KOPT-K1 (cell line): ENCODE measurements around the gene RTP5.

Experiments
- H3K27ac ChIP-seq: fragments of 200-600 bp; sonication (generic); 2 replicates; pipeline ENCODE4 v1.5.1; 2016; ENCODE audit warnings: antibody characterized with exemption, mild to moderate bottlenecking, low read depth, low read length; ENCODE audit not compliant: poor library complexity, severe bottlenecking
- H3K36me3 ChIP-seq: fragments of 200-600 bp; sonication (generic); 2 replicates; pipeline ENCODE4 v1.5.1; 2017; ENCODE audit warnings: antibody characterized with exemption, mild to moderate bottlenecking, low read length, moderate library complexity; ENCODE audit not compliant: insufficient read depth
- H3K9me3 ChIP-seq: fragments of 200-600 bp; sonication (generic); 2 replicates; pipeline ENCODE4 v1.5.1; 2017; ENCODE audit warnings: antibody characterized with exemption, low read length, mild to moderate bottlenecking; ENCODE audit not compliant: insufficient read depth, poor library complexity, severe bottlenecking

The RTP5 gene

DNA sequence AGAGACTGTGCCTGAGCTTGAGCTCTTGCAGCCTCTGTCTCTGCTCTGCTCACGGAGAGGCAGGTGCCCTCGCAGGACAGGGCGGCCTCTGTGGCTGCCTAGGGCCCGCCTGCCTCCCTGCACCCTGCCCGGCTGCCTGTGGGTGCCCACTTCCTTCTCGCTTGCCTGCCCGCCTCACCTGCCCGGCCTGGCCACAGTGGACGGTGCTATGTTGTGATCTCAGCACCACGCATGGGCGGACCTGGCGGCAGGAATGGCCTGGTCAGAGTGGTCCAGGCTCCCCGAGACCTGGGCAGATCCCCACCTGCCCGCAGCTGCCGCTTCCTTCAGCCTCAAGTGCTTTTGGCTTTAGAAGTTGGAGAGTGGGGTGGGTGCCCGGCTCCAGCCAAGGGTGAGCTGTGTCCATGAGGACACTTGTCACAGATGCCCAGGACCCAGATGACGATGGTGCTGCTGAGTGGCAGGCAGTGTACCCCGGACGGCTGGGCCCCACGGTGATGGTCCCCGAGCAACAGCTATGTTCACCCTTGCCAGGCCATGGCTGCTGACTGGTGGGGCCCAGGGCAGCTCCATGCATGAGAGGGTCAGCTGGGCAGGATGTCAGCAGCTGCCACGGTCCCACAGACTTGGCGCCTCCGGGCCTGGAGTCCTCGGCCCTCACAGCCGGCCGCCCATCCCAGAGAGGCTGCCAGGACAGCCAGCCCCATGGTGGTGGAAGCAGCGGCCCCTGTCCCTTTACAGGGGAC, 25.3 kb downstream of the RTP5 start:
- Histone ChIP-seq H3K27ac (no peak overlapping the region), H3K36me3 (peaks cover 29% of the 10 kb centered on the region), H3K9me3 (no peaks in the 10 kb centered on the region)

DNA sequence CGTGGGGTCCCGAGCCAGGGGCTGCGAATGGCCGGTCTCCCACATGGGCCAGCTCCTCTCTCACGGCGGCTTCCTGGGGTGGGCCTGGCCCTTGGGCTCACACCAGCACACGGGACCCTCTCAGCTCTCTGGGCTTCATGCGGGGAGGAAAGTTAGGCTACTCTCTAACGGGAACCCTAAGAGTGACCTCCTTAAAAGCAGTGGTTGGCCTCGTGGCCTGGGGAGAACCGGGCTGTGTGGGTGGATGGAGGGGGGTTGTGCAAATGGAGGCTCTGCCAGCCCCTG, 25.8 kb downstream of the RTP5 start:
- Histone ChIP-seq H3K36me3 (peaks cover 26% of the 10 kb centered on the region), H3K9me3 (no peaks in the 10 kb centered on the region), H3K27ac (no peak overlapping the region)

DNA sequence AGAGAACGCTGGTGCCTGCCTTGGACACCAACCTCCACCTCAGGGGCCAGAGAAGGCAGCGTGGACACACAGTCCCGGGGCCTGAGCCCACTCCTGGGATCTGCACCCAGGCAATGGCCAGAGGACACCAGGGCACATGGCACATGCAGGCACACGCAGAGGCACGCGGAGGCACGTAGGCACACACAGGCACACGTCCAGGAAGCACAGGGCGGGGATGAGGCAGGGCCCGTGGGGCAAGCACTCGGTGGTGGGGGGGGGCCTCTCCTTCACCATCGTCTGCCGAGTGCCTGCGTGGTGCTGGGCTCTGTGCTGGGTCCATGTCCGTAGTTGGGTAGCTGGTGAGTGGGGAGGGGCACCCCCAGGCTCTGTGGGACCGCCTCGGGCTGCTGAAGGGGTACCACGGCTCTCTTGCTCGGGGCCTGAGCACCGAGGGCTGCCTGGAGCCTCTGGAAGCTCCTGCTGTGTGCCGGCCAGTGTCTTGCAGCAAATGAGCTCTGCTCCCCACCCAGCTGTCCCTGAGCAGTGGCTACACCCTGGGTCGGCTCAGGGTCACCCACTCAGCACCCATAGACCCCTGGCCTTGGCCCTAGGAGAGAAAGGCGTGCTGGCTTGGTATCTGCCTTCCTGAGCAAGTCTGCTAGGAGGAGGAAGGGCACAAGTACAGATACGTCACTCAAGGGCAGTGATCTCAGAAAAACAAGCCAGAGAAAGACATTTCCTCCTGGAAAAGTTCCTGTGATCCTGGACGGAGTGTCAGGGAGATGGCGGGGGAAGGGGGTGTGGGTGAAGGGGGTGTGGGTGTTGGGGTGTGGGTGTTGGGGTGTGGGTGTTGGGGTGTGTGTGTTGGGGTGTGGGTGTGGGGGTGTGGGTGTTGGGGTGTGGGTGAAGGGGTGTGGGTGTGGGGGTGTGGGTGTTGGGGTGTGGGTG, 26.4 kb downstream of the RTP5 start:
- no peak overlapping the region for H3K27ac ChIP-seq
- H3K9me3 ChIP-seq, result no peaks in the 10 kb centered on the region
- peaks cover 24% of the 10 kb centered on the region for H3K36me3 ChIP-seq

DNA sequence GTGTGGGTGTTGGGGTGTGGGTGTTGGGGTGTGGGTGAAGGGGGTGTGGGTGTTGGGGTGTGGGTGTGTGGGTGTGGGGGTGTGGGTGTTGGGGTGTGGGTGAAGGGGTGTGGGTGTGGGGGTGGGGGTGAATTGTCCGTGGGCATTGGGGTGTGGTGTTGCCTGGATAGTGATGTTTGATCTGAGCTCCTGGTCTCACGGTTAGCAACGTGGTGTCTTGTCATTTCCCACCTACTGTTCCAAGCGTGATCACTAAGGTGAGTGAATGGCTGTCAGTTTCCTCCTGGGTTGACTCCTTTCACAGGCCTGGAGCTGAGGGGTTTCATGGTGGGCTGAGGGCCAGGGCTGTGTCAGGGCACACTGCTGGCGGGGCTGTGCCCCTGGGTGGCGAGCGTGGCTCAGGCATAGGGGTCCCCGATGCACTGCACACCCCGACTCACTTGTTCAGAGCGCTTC, 27.2 kb downstream of the RTP5 start:
- Histone ChIP-seq H3K27ac (no peak overlapping the region), H3K36me3 (peaks cover 17% of the 10 kb centered on the region), H3K9me3 (no peaks in the 10 kb centered on the region)

DNA sequence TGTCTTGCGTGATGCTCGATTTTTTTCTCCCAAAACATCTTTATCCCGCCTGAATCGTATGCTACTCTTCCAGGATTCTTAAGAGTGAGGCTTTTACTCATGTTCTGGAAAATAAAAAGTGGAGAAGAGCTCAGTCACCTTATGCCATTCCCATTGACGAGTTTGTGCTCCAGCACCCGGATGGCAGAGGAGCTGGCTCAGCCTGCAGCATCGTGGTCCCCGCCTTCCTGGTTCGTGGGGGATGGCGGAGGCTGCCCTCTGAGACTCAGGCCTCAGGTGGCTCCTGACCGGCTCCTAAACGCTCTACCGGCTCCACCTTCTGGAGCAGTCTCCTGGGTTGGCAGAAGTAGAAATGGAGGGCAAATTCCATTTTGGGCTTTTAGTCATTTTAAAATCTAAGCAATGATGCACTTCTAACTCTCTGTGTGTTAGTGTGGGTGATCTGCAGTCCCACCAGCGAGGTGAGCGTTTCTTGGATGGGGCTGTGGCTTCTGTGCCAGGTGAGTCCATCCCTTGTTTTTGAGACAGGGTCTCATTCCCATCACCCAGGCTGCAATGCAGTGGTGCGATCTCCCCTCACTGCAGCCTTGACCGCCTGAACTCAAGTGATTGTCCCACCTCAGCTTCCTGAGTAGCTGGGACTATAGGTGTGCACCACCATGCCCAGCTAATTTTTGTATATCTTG, 27.8 kb downstream of the RTP5 start:
- H3K9me3 ChIP-seq, result no peaks in the 10 kb centered on the region
- H3K27ac ChIP-seq, result no peak overlapping the region
- H3K36me3 ChIP-seq, result peaks cover 14% of the 10 kb centered on the region

DNA sequence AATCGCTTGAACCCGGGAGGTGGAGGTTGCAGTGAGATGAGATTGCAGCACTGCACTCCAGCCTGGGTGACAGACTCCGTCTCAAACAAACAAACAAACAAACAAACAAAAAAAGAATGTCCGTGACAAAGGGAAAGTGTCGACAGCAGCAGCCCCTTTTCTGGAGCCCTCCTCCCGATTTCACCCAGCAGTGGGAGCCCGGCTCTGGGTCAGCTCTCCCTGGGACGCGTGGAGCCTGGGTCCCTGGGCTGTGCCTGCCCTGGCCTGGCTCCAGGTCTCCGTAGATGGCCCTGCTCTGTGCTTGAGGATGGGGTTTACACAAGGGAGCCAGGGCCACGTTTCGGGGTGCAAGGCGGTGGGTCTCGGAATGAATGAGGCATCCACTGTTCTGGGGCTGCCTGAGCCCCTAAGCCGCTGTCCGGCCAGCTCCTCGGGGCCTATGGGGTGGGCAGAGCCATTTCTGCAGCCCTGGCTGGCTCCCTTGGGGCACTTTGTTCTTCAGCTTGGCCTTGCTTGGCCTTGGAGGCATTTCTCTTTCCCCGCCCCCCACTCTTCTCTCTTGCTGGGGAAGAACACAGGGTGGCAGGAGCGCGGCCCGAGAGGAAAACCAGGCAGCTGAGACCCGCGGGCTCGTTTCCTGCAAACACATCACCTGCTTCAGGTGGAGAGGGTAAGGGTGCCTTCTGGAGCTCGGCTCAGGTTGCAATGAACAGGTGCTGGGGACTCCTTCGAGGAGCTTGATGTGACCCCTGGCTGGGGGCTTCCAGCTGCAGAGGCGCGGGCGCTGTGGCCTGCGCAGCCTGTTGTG, 29.1 kb downstream of the RTP5 start:
- H3K27ac ChIP-seq, result no peak overlapping the region
- no peaks in the 10 kb centered on the region for H3K9me3 ChIP-seq
- peaks cover 10% of the 10 kb centered on the region for H3K36me3 ChIP-seq

DNA sequence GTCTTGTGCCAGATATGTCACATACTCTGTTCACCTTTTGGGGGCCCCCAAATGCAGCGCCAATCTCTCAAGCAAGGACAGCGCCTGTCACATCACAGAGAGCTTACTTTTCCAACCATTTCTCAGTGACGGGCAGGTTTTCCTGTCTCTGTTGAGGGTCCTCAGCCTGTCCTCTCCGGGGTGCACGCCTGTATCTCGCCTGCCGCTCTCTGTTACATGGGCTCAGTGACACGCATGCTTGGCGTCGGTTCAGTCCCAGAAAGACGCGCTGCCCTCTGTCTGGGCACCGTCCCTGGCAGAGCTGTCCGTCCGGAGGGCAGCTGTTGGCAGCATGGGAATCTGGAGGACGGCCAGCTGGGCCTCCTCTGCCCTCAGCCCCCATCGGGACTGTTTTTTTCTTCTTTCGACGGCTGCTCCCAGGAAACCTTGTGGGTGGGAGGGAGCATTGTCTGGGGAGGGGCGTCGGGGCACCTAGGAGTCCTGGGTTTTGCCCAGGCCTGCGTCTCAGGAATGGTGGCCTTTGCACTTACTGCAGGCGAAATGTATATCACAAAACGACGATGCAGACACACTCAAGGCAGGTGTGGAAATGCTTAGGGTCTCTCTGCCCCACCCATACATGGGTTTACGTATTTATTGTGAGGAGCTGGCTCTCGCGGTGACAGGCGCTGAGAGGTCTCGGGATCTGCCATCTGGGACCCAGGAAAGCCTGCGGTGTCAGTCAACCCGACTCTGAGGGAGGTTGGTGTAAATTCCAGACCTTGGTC, 30.9 kb downstream of the RTP5 start:
- H3K36me3 ChIP-seq, result peaks cover 12% of the 10 kb centered on the region
- no peak overlapping the region for H3K27ac ChIP-seq
- no peaks in the 10 kb centered on the region for H3K9me3 ChIP-seq

DNA sequence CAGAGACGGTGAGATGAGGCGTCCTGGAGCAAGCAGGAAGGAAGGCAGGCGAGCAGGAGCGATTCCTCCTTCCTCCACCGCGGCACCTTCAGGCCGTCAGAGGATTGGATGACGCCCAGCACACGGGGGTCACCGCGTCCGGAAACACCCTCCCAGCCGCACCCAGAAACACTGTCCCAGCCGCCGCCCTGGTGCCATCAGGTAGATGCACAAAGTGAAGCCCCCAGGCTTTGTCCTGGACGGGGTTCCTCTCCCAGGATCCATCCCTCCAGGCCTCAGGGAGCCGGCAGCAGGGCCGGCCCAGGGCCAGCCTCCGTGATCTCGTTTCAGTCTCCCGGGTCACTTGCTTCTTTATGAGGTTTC, 31.5 kb downstream of the RTP5 start:
- H3K9me3 ChIP-seq, result no peaks in the 10 kb centered on the region
- H3K36me3 ChIP-seq, result peaks cover 18% of the 10 kb centered on the region
- H3K27ac ChIP-seq, result no peak overlapping the region

DNA sequence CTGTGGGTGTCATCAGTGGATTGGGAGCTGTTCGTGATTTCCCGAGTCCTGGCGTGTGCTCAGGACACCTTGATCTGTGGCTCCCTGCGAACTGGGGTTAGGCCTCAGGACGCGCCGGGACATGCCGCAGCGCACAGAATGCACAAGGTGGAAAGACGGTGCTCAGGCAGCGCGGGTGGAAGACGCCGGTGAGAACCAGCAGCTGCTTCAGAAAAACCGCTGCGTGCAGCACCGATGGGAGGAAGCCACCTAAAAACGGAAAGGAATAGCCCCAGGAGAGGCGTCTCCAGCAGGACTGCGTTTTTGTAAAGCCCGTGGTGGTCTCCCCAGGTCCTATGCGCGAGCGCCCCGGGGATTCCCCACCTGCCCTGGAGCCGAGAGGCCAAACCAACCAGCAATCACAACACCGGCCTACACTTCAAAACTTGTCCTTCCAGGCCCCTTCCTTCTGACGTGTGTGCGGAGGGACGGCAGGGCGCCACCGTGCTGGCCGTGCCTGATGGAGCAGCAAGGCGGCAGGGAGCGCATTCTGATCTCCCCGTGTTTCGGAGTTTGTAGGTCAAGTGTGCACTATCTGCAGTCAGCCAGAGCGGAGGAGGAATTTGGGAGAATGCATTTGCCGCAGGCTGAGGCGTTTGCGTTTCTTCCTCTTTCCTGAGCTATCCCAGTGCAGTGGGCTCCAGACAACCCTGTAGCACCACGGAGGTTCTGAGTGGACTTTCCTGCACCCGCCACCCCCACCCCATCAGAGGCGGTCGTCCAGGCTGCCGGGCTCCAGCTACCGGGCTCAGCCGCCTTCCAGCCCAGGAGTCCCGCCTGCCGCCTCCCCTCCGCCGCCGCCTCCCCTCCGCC, 32.2 kb downstream of the RTP5 start:
- Histone ChIP-seq H3K27ac (no peak overlapping the region), H3K36me3 (peaks cover 18% of the 10 kb centered on the region)

DNA sequence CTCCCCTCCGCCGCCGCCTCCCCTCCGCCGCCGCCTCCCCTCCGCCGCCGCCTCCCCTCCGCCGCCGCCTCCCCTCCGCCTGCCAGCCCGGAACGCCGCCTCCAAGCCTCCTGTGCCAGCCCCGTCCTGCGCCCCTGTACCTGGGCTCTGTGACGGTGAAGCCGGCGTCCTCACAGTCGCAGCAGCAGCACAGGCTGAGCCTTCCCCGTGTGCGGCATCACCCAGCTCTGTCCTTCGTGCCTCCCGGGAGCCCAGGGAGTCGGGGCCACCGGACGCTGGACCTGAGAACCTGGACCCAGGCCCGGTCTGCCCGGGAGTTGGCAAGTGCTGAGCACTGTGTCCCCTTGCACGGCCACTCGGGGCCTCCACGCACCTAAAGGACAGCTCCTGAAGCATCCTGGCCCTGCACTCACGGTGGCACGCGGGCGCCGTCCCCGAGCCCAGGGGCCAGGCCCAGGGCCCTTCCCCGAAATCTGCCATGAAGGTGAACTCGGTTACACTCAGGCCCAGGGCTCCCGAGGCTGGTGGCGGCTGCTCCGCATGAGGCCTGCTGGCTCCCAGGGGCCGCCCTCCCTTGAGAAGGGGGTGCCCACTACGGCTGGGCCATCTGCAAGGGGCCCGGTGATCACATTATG, 32.9 kb downstream of the RTP5 start:
- no peak overlapping the region for H3K27ac ChIP-seq
- no peaks in the 10 kb centered on the region for H3K9me3 ChIP-seq
- peaks cover 18% of the 10 kb centered on the region for H3K36me3 ChIP-seq

More for the DNA sequence above, 32.2 kb downstream of the RTP5 start:
- H3K9me3 ChIP-seq, result no peaks in the 10 kb centered on the region

DNA sequence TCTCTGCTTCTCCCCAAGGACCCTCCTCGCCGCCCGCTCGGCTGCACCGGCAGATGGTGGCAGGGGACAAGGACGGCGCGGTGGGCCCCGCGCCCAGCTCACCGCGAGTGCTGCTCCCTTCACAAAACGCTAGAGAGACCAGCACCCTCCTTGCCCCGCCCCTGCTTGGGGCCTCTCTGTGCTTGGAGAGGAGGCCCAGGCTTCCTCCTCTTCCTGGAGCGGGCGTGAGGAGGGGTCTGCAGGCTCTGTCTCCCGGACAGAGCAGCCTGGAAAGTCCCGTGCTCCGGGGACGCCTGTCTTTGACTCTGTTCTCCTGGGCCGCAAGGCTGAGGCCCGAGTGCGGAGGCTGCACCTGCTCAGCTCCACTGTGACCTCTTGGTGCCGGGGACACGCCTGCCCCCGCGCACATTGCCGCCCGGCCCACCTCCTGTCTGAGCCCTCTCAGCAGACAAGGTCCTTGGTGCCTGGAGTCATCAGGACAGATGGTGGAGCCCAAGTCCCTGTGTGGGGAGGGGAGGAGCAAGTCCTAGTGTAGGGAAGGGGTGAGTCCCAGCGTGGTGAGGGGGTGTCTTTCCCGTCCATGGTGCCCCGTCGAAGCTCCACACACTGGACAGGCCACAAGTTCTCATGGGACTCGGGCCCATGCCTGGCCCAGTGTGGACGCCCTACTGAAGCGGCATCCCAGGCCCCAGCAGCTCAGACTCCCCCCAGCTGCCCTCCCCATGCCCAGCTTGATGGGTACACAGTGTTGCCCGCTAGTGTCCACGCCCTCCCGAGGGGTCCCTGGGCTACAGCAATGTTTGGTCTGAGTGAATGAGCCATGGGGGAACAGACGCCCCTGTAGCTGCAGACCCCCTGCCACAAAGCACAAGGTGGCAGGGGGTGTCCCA, 33.8 kb downstream of the RTP5 start:
- Histone ChIP-seq H3K27ac (no peak overlapping the region), H3K36me3 (peaks cover 18% of the 10 kb centered on the region), H3K9me3 (no peaks in the 10 kb centered on the region)

DNA sequence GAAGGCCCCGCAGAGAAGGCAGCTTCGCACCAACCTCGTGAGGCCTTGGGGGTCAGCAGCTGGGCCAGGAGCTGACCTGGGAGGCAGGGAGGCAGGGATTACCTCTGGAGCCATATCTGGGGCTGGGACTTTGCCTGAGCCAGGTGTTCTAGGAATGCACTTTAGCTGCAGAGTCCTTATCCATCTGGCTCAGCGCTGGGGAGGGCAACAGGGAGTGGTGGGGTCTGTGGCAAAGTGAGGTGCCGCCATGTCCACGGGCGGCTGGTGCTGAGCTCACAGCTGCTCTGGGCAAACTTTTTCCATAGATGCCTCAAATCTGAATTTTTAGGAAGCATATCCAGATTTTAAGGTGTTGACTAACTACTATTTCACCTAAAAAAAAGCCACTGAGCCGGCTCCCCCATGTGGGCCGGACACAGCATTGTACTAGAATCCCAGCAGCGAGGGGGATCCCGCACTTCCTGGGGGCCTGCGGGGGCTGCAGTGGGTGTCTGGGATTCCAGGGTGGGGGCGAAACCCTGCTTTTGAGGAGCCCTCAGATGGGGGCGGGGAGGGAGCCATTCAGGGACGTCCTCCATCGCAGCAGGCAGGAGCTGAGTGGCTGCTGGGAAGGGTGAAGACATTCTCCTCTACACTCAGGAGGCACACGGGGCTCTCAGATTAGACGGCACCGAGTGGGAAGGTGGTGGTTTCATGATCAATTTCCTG, 34.6 kb downstream of the RTP5 start:
- Histone ChIP-seq H3K9me3 (no peaks in the 10 kb centered on the region), H3K27ac (no peak overlapping the region), H3K36me3 (peaks cover 20% of the 10 kb centered on the region)
